ENCODE results near the gene FAM209B.
"Not testable (repeated sequence)": the region's sequence is repeated elsewhere in the genome, so short reads cannot be mapped to it uniquely, and the experiment has no call there.

FAM209B gene

GRCh38 chr20:56532946-56533345 is at the start of gene FAM209B:
FAM209B (plus strand) TSS chr20:56533246; CDS start chr20:56533342, 96 bp downstream.
- DNase-seq (ENCODE audit: low spot score): not testable (repeated sequence)

- DNase-seq (ENCODE audit: low spot score): no peak
These were observed 49.1 kb upstream of the FAM209B start for GRCh38 chr20:56483970-56484369.

GRCh38 chr20:56487216-56487615 is 45.8 kb upstream of the FAM209B start:
- no peak for DNase-seq (ENCODE audit: low spot score)

- no peak for DNase-seq (ENCODE audit: low spot score)
These were observed 44.5 kb upstream of the FAM209B start for GRCh38 chr20:56488566-56488965.

GRCh38 chr20:56501116-56501515 is 31.9 kb upstream of the FAM209B start:
- no peak for DNase-seq (ENCODE audit: low spot score)

GRCh38 chr20:56503916-56504315 is 29.1 kb upstream of the FAM209B start:
- DNase-seq (ENCODE audit: low spot score): no peak

- peak; percentile 64 for DNase-seq (ENCODE audit: low spot score)
These were observed 28.6 kb upstream of the FAM209B start for GRCh38 chr20:56504373-56505005.

- DNase-seq (ENCODE audit: low spot score): no peak
These were observed 26.9 kb upstream of the FAM209B start for GRCh38 chr20:56506103-56506502.

GRCh38 chr20:56511926-56512325 is 21.1 kb upstream of the FAM209B start:
- no peak for DNase-seq (ENCODE audit: low spot score)

- no peak for DNase-seq (ENCODE audit: low spot score)
These were observed 19.6 kb upstream of the FAM209B start for GRCh38 chr20:56513161-56514150.

GRCh38 chr20:56516631-56517030 is 16.4 kb upstream of the FAM209B start:
- no peak for DNase-seq (ENCODE audit: low spot score)

GRCh38 chr20:56517211-56517610 is 15.8 kb upstream of the FAM209B start:
- DNase-seq (ENCODE audit: low spot score): no peak

- no peak for DNase-seq (ENCODE audit: low spot score)
These were observed 15.4 kb upstream of the FAM209B start for GRCh38 chr20:56517641-56518040.

GRCh38 chr20:56518126-56518525 is 14.9 kb upstream of the FAM209B start:
- DNase-seq (ENCODE audit: low spot score): no peak

- DNase-seq (ENCODE audit: low spot score): no peak
These were observed 14.2 kb upstream of the FAM209B start for GRCh38 chr20:56518721-56519398.

- no peak for DNase-seq (ENCODE audit: low spot score)
These were observed 13.5 kb upstream of the FAM209B start for GRCh38 chr20:56519551-56519950.

GRCh38 chr20:56520180-56520579 is 12.9 kb upstream of the FAM209B start:
- no peak for DNase-seq (ENCODE audit: low spot score)

- not testable (repeated sequence) for DNase-seq (ENCODE audit: low spot score)
These were observed 12.2 kb upstream of the FAM209B start for GRCh38 chr20:56520746-56521354.

GRCh38 chr20:56522311-56522710 is 10.7 kb upstream of the FAM209B start:
- DNase-seq (ENCODE audit: low spot score): no peak

- DNase-seq (ENCODE audit: low spot score): not testable (repeated sequence)
These were observed 8.6 kb upstream of the FAM209B start, which contains the start of gene FAM209A for GRCh38 chr20:56524444-56524843. FAM209A (plus strand) TSS chr20:56524744; CDS start chr20:56524809, 65 bp downstream.

- DNase-seq (ENCODE audit: low spot score): no peak
These were observed 5.5 kb upstream of the FAM209B start for GRCh38 chr20:56527521-56527920.

GRCh38 chr20:56537997-56538396 is 5.0 kb downstream of the FAM209B start:
- no peak for DNase-seq (ENCODE audit: low spot score)
